Ishikawa (cell line): ENCODE results near the gene C19orf38.

Source experiments
- CEBPB ChIP-seq: IDR thresholded peaks from 2 replicates; pipeline ENCODE4 v1.6.1; 2012
- EGR1 ChIP-seq: IDR thresholded peaks from 2 replicates; pipeline ENCODE4 v1.6.1; 2012
- EP300 ChIP-seq: IDR thresholded peaks from 2 replicates; pipeline ENCODE4 v1.6.1; 2012; ENCODE audit warnings: borderline replicate concordance
- RAD21 ChIP-seq: IDR thresholded peaks from 2 replicates; pipeline ENCODE4 v1.6.1; 2012; ENCODE audit warnings: low read depth
- TAF1 ChIP-seq: IDR thresholded peaks from 2 replicates; pipeline ENCODE4 v1.6.1; 2012; ENCODE audit warnings: low read depth, mild to moderate bottlenecking
- TF ChIP-seq, protein P1 (sequence below): IDR thresholded peaks from 2 replicates; pipeline ENCODE4 v1.6.1; 2012; ENCODE audit warnings: low read depth, mild to moderate bottlenecking

DNA sequence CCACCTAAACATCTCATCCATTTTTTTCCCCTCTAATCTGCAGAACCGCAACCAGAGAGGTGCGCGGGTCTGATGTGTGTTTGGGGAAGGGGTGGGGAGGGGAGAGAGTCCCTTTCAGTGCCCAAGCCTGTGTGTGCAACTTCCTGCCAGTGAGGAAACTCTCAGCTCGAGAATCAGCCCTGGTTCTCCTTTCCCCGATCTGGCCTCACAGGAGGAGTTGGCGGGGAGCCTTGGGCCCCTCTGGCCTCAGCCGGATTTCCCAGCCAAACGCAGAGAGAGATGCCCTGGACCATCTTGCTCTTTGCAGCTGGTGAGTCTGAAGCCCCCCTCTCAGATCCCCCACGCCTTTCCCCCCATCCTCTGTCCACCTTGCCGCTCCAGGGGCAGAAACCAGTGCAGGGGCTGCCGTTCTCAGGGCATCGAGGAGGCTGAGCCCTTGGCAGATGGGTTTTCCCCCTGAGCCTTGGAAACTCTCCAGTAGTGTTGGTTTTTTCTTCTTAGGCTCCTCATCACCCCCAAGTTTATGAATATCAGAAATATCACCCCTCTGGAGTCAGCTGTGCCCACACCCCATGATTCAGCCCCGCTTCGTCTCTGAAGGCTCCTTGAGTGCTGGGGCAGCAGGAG, at the start of gene C19orf38:
- TF ChIP-seq, protein P1, sequence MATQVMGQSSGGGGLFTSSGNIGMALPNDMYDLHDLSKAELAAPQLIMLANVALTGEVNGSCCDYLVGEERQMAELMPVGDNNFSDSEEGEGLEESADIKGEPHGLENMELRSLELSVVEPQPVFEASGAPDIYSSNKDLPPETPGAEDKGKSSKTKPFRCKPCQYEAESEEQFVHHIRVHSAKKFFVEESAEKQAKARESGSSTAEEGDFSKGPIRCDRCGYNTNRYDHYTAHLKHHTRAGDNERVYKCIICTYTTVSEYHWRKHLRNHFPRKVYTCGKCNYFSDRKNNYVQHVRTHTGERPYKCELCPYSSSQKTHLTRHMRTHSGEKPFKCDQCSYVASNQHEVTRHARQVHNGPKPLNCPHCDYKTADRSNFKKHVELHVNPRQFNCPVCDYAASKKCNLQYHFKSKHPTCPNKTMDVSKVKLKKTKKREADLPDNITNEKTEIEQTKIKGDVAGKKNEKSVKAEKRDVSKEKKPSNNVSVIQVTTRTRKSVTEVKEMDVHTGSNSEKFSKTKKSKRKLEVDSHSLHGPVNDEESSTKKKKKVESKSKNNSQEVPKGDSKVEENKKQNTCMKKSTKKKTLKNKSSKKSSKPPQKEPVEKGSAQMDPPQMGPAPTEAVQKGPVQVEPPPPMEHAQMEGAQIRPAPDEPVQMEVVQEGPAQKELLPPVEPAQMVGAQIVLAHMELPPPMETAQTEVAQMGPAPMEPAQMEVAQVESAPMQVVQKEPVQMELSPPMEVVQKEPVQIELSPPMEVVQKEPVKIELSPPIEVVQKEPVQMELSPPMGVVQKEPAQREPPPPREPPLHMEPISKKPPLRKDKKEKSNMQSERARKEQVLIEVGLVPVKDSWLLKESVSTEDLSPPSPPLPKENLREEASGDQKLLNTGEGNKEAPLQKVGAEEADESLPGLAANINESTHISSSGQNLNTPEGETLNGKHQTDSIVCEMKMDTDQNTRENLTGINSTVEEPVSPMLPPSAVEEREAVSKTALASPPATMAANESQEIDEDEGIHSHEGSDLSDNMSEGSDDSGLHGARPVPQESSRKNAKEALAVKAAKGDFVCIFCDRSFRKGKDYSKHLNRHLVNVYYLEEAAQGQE: no peak
- TF ChIP-seq CEBPB (no peak), TAF1 (no peak), EP300 (no peak), EGR1 (no peak), RAD21 (no peak)
